GM12892 (cell line): ENCODE measurements around the gene TKFC.

ENCODE experiments used
- POLR2A ChIP-seq: IDR thresholded peaks from 2 replicates; pipeline ENCODE4 v1.6.1; 2011; ENCODE audit warnings: low read depth, low read length, control low read depth
- POLR2AphosphoS5 ChIP-seq: IDR thresholded peaks from 2 replicates; pipeline ENCODE4 v1.6.1; 2011; ENCODE audit warnings: low read depth, low read length, control low read depth

DNA sequence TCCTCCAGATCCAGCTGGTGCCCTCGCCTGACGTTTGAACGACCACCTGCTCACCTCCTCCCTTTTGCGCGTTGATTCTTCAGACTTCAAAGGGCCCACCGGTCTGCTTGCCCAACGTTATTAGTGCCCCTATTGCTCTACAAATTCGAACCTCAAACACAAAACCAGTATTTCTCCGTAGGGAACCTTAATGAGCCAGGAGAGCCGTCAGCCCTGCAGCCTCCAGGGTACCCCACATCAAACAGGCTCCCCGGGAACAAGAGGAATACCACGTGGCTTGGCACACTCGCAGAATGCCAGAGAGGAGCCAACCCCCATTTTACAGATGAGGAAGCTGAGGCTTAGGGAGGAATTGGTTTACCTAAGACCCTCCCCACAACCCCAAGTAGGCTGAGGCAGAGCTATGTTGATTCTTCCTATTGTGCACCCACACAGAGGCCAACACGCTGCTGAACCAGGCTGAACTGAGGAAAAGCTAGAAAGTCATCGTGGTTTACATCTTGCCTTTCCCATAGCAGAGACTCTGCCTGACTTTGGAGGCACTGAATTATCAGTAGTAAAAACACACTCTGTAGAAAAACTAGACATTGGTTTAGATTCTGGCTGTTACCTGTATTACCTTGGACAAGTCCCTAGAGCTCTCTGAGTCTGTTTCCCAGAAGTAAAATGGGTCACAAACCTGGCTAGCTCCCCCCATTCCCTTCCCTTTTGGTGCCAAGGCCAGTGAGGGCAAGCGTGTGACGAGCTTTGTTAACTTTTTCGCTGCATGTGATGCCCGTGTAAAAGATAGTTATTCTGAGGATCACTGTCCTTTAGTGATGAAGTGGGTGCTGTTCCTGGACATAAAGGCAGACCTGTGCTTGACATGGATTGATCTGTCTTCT, 764 bp downstream of the TKFC start:
- no peak for TF ChIP-seq POLR2AphosphoS5
- TF ChIP-seq POLR2A = no peak
